Tibial nerve (tissue), 4 donors: ENCODE data around the gene RAB15.

ENCODE experiments used
- EP300 ChIP-seq, 2 donors: sonication (generic); formaldehyde crosslinking; IDR thresholded peaks; one replicate each; pipeline ENCODE4 v1.6.1; 2017; ENCODE audit warnings: antibody characterized with exemption in 2 of 2, mild to moderate bottlenecking in 1 of 2
- TF ChIP-seq, protein P1 (sequence below), 5 experiments: fragments of 200-600 bp in 3 of 5; fragments of 450-650 bp in 2 of 5; sonication (generic) in 3 of 5; IDR thresholded peaks; one replicate each; pipeline ENCODE4 v1.5.1; 2016 to 2019; ENCODE audit warnings: antibody characterized with exemption in 5 of 5, mild to moderate bottlenecking in 3 of 5, moderate library complexity in 2 of 5

- TF ChIP-seq, protein P1, sequence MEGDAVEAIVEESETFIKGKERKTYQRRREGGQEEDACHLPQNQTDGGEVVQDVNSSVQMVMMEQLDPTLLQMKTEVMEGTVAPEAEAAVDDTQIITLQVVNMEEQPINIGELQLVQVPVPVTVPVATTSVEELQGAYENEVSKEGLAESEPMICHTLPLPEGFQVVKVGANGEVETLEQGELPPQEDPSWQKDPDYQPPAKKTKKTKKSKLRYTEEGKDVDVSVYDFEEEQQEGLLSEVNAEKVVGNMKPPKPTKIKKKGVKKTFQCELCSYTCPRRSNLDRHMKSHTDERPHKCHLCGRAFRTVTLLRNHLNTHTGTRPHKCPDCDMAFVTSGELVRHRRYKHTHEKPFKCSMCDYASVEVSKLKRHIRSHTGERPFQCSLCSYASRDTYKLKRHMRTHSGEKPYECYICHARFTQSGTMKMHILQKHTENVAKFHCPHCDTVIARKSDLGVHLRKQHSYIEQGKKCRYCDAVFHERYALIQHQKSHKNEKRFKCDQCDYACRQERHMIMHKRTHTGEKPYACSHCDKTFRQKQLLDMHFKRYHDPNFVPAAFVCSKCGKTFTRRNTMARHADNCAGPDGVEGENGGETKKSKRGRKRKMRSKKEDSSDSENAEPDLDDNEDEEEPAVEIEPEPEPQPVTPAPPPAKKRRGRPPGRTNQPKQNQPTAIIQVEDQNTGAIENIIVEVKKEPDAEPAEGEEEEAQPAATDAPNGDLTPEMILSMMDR (IDR thresholded peaks at IDR 0.05): no peak
- TF ChIP-seq EP300 (IDR thresholded peaks at IDR 0.05): no peak
These were observed 38.2 kb upstream of the RAB15 start for GRCh38 chr14:65010211-65010931.
